ENCODE measurements around the gene NUPR1.
"Not testable (repeated sequence)": the region's sequence is repeated elsewhere in the genome, so short reads cannot be mapped to it uniquely, and the experiment has no call there.

Gene NUPR1

DNA sequence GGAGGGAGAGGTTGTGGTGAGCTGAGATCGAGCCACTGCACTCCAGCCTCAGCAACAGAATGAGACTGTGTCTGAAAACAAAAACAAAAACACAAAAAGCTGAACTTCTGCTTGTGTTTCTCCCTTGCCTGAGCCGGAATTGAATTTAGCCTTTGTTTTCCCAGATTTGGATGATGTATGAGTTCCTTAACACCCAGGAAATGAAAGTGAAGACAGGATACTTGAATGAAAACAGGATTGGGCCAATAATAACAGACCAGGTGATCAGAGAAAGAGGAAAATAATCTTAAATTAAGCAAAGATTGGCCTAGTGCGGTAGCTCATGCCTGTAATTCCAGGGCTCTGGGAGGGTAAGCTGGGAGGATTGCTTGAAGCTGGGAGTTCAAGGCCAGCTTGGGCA lies 1.6 kb upstream of the NUPR1 start:
- H3K4me3 Mint-ChIP-seq = no peak overlapping the region
- H3K4me1 Mint-ChIP-seq = peaks cover 27% of the 10 kb centered on the region
- H3K27ac Mint-ChIP-seq = no peak overlapping the region
- no peaks in the 10 kb centered on the region for H3K36me3 Mint-ChIP-seq
- no peaks in the 10 kb centered on the region for H3K27me3 Mint-ChIP-seq
- H3K9me3 Mint-ChIP-seq = no peaks in the 10 kb centered on the region

DNA sequence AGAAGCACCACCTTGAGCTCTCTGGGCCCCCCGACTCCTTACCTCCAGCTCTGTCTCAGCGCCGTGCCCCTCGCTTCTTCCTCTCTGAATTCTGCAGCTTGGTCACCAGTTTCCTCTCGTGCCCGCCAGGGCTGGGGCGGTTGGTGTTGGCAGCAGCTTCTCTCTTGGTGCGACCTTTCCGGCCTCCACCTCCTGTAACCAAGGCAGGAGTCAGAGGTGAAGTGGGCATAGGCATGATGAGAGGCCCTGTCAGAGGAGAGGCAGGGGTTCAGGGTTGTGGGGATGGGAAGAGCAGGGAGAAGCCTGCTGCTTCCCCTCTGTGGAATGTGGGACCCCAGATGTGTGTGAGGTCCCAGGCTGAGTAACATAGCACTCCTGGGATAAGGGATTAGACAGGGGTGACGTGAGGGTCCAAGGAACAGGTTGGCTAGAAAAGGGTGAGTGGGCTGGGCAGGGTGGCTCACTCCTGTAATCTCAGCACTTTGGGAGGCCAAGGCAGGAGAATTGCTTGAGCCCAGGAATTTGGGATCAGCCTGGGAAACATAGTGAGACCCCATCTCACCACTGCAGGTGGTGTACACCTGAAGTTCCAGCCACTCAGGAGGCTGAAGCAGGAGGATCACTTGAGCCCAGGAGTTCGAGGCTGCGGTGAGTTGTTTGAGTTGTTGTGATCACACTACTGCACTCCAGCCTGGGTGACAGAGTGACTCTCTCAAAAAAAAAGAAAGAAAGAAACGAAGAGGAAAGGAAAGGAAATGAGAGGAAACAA lies 626 bp downstream of the NUPR1 start:
- H3K27me3 Mint-ChIP-seq = no peaks in the 10 kb centered on the region
- peaks cover 45% of the 10 kb centered on the region for H3K4me1 Mint-ChIP-seq
- H3K36me3 Mint-ChIP-seq = no peaks in the 10 kb centered on the region
- no peak overlapping the region for H3K4me3 Mint-ChIP-seq
- H3K27ac Mint-ChIP-seq = peak overlapping the region; percentile 70
- H3K9me3 Mint-ChIP-seq = no peaks in the 10 kb centered on the region

DNA sequence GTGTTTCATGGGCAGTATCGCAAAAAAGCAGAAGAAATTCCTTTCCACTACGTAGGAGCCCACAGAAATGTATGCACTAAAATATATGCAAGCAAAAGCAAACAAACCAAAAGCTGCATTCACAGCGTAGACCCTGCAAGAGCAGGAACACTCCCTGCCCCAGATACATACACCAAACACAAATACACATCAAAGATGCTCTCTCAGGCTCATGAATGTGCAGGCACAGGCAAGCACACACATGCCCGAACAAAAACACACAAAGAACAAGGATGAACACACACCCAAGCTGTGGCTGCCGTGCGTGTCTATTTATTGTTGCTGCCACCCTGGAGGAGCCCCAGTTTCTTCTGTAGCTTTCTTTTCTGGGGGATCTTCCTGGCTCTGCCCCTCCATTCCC lies 1.7 kb downstream of the NUPR1 start:
- Mint-ChIP-seq H3K9me3 (no peaks in the 10 kb centered on the region), H3K27ac (no peak overlapping the region), H3K27me3 (no peaks in the 10 kb centered on the region), H3K36me3 (no peaks in the 10 kb centered on the region), H3K4me3 (no peak overlapping the region), H3K4me1 (peaks cover 43% of the 10 kb centered on the region)

DNA sequence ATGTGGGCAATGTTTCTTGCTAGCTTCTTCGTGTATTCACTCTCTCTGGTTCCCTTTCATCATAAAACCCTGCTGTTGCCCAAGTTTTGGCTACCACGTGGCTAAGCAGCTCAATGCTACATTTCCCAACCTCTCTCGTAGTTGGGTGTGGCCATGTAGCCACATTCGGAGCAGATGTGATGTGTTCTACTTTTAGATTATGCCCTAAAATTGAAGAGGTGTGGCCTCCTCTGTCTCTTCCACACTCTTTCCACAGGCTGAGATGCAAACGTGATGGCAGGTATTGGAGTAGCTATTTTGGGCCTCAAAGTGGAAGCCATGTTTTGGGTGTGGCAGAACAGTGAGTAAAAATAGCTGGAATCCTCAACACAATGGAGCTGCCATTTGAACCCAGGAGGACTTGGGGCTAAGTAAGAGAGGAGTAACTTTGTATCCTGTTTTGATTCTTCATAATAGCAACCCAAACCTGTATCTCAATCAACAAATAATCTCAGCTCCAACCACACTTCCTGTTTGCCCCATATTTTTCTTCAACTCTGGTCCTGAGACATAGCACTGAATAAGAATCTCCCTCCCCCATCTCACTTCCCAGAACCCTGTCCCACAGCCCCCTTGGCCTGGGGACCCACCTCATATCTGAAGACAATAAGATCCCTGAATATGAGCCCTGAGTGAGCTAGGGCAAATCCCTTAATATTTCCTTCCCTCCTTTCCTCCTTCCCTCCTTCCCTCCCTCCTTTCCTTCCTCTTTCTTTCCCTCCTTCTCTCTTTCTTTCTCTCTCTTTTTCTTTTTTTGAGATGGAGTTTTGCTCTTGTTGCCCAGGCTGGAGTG lies 4.0 kb downstream of the NUPR1 start:
- peaks cover 47% of the 10 kb centered on the region for H3K4me1 Mint-ChIP-seq
- H3K27me3 Mint-ChIP-seq = no peaks in the 10 kb centered on the region
- no peaks in the 10 kb centered on the region for H3K36me3 Mint-ChIP-seq
- peak overlapping the region; percentile 45 for H3K4me3 Mint-ChIP-seq
- H3K27ac Mint-ChIP-seq = peak overlapping the region; percentile 81
- H3K9me3 Mint-ChIP-seq = no peaks in the 10 kb centered on the region

DNA sequence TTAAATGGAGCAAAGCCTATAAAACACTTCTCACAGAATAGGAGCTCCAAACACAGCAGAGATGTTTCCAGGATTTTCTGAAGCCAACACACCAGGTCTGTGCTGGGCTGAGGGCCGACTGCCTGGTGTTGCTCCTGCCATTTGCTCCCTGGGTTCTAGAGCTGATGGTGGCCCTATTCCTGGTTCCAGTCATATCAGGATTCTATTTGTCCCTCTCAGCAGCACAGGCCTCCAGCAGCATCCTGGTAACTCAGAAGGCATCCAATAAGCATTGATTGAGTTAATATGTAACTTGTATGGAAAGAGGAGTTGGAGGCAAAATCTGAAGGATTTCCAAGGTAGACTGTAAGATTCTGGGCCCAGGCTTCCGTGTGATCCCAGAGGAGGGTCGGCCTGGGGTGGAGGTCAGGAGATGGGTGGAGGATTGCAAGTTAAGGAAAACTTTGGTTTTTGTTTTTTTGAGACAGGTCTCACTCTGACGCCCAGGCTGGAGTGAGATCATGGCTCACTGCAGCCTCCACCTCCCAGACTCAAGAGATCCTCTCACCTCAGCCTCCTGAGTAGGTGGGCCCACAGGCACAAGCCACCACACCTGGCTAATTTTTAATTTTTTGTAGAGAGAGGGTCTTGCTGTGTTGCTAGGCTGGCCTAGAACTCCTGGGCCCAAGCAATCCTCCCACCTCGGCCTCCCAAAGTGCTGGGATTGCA lies 5.7 kb downstream of the NUPR1 start:
- Mint-ChIP-seq H3K4me1 (peaks cover 47% of the 10 kb centered on the region), H3K9me3 (no peaks in the 10 kb centered on the region), H3K4me3 (no peak overlapping the region), H3K36me3 (no peaks in the 10 kb centered on the region), H3K27me3 (no peaks in the 10 kb centered on the region), H3K27ac (peak overlapping the region; percentile 79)

DNA sequence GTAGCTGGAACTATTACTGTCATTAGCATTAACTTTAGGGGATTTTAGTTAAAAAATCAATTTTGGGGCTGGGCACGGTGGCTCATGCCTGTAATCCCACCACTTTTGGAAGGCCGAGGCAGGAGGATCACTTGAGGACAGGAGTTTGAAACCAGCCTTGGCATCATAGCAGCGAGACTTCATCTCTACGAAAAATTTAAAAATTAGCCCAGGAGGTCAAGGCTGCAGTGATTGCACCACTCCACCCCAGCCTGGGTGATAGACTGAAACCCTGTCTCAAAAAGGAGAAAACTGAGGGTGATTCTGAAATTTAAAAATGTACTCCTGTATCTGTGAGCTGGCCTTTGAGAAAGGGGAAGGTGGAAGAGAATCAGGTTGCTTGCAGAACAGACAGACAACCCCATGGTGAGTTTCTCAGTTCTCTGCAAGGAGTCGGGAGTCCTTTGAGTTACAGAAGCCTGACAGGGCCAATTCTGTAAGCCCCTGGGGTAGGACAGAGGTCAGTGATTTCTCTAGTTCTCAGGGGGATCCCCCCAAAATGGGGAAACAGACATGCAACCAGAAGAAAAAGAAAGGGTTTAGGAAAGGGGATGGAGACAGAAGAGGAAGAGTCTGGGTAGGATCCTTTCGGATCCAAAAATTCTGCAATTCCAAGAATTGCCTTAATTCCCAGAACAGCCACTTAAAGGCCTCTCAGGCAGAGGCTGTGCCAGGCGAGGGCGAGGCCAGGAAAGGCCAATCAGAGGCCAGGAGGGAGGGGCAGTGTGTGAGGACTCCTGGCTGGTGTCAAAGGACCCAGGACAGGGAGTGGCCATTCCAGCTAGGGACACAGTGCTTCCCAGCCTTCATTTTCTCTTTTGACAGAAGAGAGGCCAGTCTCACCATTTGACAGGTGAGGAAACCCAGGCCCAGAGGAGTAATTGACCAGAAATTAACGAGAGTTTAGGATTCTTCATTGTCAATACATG lies 6.7 kb downstream of the NUPR1 start:
- no peak overlapping the region for H3K4me3 Mint-ChIP-seq
- no peaks in the 10 kb centered on the region for H3K27me3 Mint-ChIP-seq
- H3K4me1 Mint-ChIP-seq = peaks cover 36% of the 10 kb centered on the region
- H3K36me3 Mint-ChIP-seq = no peaks in the 10 kb centered on the region
- no peaks in the 10 kb centered on the region for H3K9me3 Mint-ChIP-seq
- no peak overlapping the region for H3K27ac Mint-ChIP-seq

DNA sequence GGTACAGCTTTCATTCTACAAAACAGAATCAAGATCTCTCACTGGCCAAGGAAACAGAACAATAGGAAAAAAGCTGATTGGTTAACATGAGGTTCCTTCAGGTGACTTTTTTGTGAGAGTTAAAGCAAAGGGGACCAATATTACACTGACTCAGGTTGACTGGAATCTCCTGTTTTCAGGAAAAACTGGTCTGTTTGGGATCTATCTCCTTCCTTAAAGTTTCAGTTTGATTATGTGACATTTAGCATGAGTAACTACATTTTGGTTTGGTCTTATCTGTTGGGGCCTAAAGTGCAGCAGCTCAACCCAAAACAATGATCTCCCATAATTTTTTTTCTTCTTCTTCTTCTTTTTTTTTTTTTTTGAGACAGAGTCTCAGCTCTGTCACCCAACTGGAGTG lies 9.7 kb downstream of the NUPR1 start:
- Mint-ChIP-seq H3K9me3 (no peaks in the 10 kb centered on the region), H3K4me1 (peaks cover 24% of the 10 kb centered on the region), H3K27me3 (no peaks in the 10 kb centered on the region), H3K36me3 (no peaks in the 10 kb centered on the region), H3K27ac (no peak overlapping the region), H3K4me3 (no peak overlapping the region)

DNA sequence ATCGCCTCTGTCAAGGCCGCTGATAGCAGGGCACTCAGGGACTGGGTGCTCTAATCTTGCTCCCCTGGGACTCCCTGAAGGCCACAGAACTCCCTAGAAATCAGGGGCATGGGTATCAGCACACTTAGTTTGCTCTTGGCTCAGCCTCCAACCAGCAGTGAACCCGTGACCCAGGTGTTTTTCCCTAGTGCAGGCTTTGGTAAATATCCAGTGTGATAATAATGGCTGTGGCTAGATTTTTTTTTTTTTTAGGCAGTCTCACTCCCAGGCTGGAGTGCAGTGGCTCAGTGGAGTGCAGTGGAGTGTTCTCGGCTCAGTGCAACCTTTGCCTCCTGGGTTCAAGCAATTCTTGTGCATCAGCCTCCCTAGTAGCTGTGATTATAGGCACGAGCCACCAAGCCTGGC lies 10.3 kb downstream of the NUPR1 start:
- H3K9me3 Mint-ChIP-seq = no peaks in the 10 kb centered on the region

DNA sequence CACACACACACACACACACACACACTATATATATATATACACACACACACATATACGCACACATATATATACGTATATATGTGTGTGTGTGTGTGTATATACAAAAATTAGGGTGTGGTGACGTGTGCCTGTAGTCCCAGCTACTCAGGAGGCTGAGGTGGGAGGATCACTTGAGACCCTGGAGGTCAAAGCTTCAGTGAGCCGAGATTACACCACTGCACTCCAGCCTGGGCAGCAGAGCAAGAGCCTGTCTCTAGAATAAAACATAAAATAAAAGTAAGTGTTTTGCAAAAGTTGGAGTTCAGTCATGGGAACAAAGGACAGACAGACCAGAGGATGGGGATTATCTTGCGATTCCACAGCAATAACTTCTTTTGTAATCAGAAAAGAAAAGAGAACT lies 10.8 kb downstream of the NUPR1 start:
- no peaks in the 10 kb centered on the region for H3K9me3 Mint-ChIP-seq
- H3K36me3 Mint-ChIP-seq = no peaks in the 10 kb centered on the region
- peaks cover 14% of the 10 kb centered on the region for H3K4me1 Mint-ChIP-seq
- no peak overlapping the region for H3K27ac Mint-ChIP-seq
- no peaks in the 10 kb centered on the region for H3K27me3 Mint-ChIP-seq
- H3K4me3 Mint-ChIP-seq = no peak overlapping the region

More for the DNA sequence above, 10.3 kb downstream of the NUPR1 start:
- Mint-ChIP-seq H3K27ac (no peak overlapping the region), H3K36me3 (no peaks in the 10 kb centered on the region), H3K4me3 (no peak overlapping the region), H3K4me1 (peaks cover 19% of the 10 kb centered on the region), H3K27me3 (no peaks in the 10 kb centered on the region)

DNA sequence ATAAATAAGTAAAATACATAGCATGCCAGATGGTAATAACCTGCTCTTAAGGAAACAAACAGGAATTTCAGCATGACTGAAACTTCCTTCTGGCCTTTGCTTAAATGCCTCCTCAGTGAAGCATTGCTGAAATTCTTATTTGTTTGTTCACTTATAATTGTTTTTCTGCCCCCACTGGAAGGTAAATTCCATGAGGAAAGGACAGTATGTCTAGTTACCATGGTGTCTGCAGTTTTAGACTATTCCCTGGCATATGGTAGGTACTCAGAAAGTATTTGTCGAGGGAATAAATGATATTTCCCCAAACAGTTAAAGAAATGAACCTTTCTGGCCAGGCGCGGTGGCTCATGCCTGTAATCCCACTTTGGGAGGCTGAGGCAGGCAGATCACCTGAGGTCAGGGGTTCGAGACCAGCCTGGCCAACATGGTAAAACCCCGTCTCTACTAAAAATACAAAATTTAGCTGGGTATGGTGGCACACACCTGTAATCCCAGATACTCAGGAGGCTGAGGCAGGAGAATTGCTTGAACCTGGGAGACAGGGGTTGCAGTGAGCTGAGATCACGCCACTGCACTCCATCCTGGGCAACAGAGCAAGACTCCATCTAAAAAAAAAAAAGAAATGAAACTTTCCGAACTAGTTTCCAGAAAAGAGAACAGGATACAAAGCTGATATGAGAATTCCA lies 11.5 kb downstream of the NUPR1 start:
- peaks cover 12% of the 10 kb centered on the region for H3K4me1 Mint-ChIP-seq
- H3K9me3 Mint-ChIP-seq, H3K27me3 Mint-ChIP-seq, H3K4me3 Mint-ChIP-seq, H3K36me3 Mint-ChIP-seq, H3K27ac Mint-ChIP-seq: not testable (repeated sequence)

DNA sequence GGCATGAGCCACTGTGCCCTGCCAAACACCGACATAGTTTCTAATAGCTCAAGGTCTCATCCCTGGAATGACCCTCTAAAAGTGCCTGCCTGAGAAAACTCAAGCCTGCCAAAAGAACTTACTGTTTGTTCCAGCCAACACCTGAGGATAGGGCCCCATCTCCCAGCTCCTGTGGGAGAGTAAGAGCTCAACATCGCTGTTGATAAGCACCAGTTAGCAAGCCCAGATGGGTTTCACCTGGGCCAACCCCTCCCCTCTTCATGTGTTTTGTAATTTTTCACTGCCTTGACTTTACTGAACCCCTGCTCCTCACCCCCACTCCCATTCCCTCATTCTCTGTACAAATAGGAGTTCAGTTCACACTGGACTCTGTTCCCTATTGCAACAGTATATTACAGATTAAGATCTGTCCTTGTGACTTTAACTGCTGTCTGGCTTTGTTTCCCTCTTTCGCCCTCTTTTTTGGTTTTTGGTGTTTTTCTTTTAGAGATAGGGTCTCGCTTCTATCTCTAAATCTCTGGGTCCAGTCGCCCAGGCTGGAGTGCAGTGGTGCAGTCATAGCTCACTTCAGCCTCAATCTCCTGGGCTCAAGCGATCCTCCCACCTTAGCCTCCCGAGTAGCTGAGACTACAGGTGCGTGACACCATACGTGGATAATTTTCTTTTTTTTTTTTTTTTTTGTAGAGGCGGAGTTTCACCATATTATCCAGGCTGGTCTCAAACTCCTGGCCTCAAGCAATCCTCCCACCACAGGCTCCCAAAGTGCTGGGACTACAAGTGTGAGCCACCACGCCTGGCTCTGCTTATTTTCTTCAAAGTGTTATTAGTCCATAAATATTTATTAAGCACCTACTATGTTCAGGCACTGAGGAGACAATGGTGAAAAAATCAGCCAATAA lies 12.3 kb downstream of the NUPR1 start:
- Mint-ChIP-seq H3K27ac (no peak overlapping the region), H3K4me1 (peaks cover 7% of the 10 kb centered on the region), H3K4me3 (no peak overlapping the region)

DNA sequence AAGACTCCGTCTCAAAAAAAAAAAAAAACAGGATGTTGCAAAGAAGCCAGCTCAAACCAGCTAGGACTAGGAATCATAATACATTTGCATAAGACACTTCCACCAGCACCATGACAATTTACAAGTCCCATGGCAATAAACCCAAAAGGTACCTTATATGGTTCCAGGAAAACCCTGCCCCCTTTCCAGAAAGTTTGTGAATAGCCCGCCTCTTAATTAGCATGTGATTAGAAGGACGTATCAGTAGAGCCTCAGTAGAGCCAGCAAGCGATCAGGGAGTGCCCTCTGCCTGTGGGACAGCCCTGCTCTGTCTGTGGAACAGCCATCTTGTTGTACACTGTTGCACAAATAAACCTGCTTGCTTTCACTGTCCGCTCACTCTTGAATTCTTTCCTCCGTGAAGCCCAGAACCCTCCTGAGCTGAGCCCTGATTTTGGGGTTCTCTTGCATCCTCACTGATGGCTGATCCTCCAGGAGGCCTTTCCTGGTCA lies 14.0 kb downstream of the NUPR1 start:
- H3K9me3 Mint-ChIP-seq = no peaks in the 10 kb centered on the region
- H3K4me3 Mint-ChIP-seq = no peak overlapping the region
- no peaks in the 10 kb centered on the region for H3K27me3 Mint-ChIP-seq
- peaks cover 7% of the 10 kb centered on the region for H3K4me1 Mint-ChIP-seq
- H3K36me3 Mint-ChIP-seq = no peaks in the 10 kb centered on the region
- no peak overlapping the region for H3K27ac Mint-ChIP-seq

More for the DNA sequence above, 12.3 kb downstream of the NUPR1 start:
- Mint-ChIP-seq H3K27me3 (no peaks in the 10 kb centered on the region), H3K36me3 (no peaks in the 10 kb centered on the region), H3K9me3 (no peaks in the 10 kb centered on the region)

DNA sequence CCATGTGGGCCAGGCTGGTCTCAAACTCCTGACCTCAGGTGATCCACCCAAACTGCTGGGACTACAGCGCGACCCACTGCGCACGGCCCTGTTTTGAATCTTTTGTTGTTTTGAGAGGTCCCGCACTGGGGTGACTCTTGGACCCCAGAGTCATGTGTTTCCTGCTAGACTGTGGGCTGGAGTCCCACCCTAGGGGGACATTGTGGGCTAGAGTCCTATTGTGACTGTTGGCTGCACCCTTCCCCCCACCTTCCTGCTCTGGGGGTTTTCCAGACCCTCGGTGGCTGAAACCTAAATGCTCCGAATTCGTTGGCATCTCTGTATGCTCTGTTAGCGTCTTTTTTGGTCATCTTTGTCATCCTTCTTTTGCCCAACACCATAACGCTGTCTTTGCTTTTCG lies 16.0 kb downstream of the NUPR1 start:
- H3K27ac Mint-ChIP-seq = no peak overlapping the region
- H3K27me3 Mint-ChIP-seq = no peaks in the 10 kb centered on the region
- H3K4me3 Mint-ChIP-seq = no peak overlapping the region
- no peaks in the 10 kb centered on the region for H3K36me3 Mint-ChIP-seq
- peaks cover 7% of the 10 kb centered on the region for H3K4me1 Mint-ChIP-seq
- no peaks in the 10 kb centered on the region for H3K9me3 Mint-ChIP-seq

DNA sequence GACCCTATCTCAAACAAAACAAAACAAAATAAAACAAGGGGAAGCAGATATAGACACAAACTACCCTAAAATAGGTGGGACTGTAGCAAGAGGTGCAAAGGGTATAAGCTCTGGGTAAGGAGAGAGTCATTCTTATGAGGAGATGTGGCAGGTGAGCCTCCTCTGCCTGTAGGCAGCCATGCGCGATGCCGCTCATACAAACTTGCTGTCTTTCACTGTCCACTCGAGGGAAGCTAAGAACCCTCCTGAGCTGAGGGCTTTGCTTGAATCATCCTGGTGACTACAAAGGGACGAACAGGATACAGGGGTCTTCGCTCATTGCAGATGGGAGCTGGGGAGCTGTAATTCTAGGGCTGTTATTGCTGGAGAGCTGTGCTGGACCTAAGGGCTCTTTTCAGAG lies 17.3 kb downstream of the NUPR1 start:
- Mint-ChIP-seq H3K9me3 (no peaks in the 10 kb centered on the region), H3K27me3 (no peaks in the 10 kb centered on the region), H3K36me3 (no peaks in the 10 kb centered on the region), H3K27ac (no peak overlapping the region), H3K4me3 (no peak overlapping the region), H3K4me1 (peaks cover 7% of the 10 kb centered on the region)

Measured in activated naive CD4-positive, alpha-beta T cell treated with anti-CD3 and anti-CD28 coated beads, Interleukin-2, amount 50 U/mL, for 24 hours (primary cell).